Activated naive CD8-positive, alpha-beta T cell treated with anti-CD3 and anti-CD28 coated beads, Interleukin-2, amount 10 ng/mL, durations not matched to agents 7 days and 5 days (primary cell): ENCODE results near the gene USO1. TPM values are rescaled to one million over a fixed set of nuclear protein-coding genes. Genes with fewer than 3 reads are reported as not detected.

Source experiments
- ATAC-seq: fragments of 150-1000 bp; cut with Tn5 transposase; one replicate; pipeline ENCODE4 v1.10.0; 2021; ENCODE audit warnings: low read depth, moderate library complexity
- POLR2A ChIA-PET: fragments of 350-600 bp; sonication (Branson Sonifier 250); formaldehyde crosslinking; loops from one replicate; lab custom pipeline; 2021; ENCODE audit warnings: antibody characterized with exemption; lab: Charles Lee
- DNase-seq: peaks from one replicate; pipeline ENCODE4 v3.0.0; 2021
- H3K27ac Mint-ChIP-seq: one replicate; pipeline ENCODE4 v1.8.0; 2022; ENCODE audit warnings: mild to moderate bottlenecking, mixed read lengths
- H3K27me3 Mint-ChIP-seq: one replicate; pipeline ENCODE4 v1.8.0; 2022; ENCODE audit warnings: mild to moderate bottlenecking, moderate library complexity, mixed read lengths
- H3K36me3 Mint-ChIP-seq: one replicate; pipeline ENCODE4 v1.8.0; 2021; ENCODE audit warnings: mild to moderate bottlenecking, mixed read lengths
- H3K4me1 Mint-ChIP-seq: one replicate; pipeline ENCODE4 v1.8.0; 2021; ENCODE audit warnings: mixed read lengths
- H3K4me3 Mint-ChIP-seq: one replicate; pipeline ENCODE4 v1.8.0; 2022; ENCODE audit warnings: mild to moderate bottlenecking, moderate library complexity, mixed read lengths
- H3K9me3 Mint-ChIP-seq: one replicate; pipeline ENCODE4 v1.8.0; 2021; ENCODE audit warnings: mixed read lengths
- total RNA-seq, 2 experiments: library from RNA; stranded (reverse); gene quantifications; one replicate each; pipeline ENCODE4 v1.2.3, GENCODE V29; 2021

USO1 gene
- total RNA-seq, 2 experiments from 2014 or later = 32.3 to 34.6 TPM

GRCh38 chr4:75741027-75741426 is 16.6 kb downstream of the USO1 start:
- Mint-ChIP-seq H3K27me3 (no peaks in the 10 kb centered on the region), H3K27ac (no peak overlapping the region), H3K4me3 (no peak overlapping the region), H3K4me1 (peaks cover 2% of the 10 kb centered on the region), H3K36me3 (peaks cover 9% of the 10 kb centered on the region), H3K9me3 (no peaks in the 10 kb centered on the region)
- no peak for DNase-seq
- POLR2A ChIA-PET = interaction anchor here (0.6 kb wide), 1 partner anchor 17 kb away, joined by 3 read pairs; the partner anchor contains the start of gene USO1
- no peak for ATAC-seq

GRCh38 chr4:75742451-75742850 is 18.1 kb downstream of the USO1 start:
- ATAC-seq = no peak
- no peak overlapping the region for H3K4me3 Mint-ChIP-seq
- POLR2A ChIA-PET = no interaction called here
- H3K27ac Mint-ChIP-seq = no peak overlapping the region
- H3K9me3 Mint-ChIP-seq = no peaks in the 10 kb centered on the region
- no peaks in the 10 kb centered on the region for H3K27me3 Mint-ChIP-seq
- peaks cover 3% of the 10 kb centered on the region for H3K4me1 Mint-ChIP-seq
- DNase-seq = no peak
- H3K36me3 Mint-ChIP-seq = peaks cover 9% of the 10 kb centered on the region

GRCh38 chr4:75745161-75745560 is 20.8 kb downstream of the USO1 start:
- ATAC-seq = no peak
- Mint-ChIP-seq H3K9me3 (no peaks in the 10 kb centered on the region), H3K36me3 (peaks cover 7% of the 10 kb centered on the region), H3K27me3 (no peaks in the 10 kb centered on the region), H3K27ac (no peak overlapping the region), H3K4me1 (peaks cover 3% of the 10 kb centered on the region), H3K4me3 (no peak overlapping the region)
- POLR2A ChIA-PET = no interaction called here
- no peak for DNase-seq

- H3K4me1 Mint-ChIP-seq = peaks cover 3% of the 10 kb centered on the region
- ATAC-seq (no peak), DNase-seq (no peak)
- peaks cover 7% of the 10 kb centered on the region for H3K36me3 Mint-ChIP-seq
- POLR2A ChIA-PET = no interaction called here
- H3K27ac Mint-ChIP-seq = no peak overlapping the region
- no peak overlapping the region for H3K4me3 Mint-ChIP-seq
- H3K9me3 Mint-ChIP-seq = no peaks in the 10 kb centered on the region
- no peaks in the 10 kb centered on the region for H3K27me3 Mint-ChIP-seq
Measured at GRCh38 chr4:75745721-75746199, 21.4 kb downstream of the USO1 start.

GRCh38 chr4:75752637-75753036 is 28.3 kb downstream of the USO1 start:
- Mint-ChIP-seq H3K4me3 (no peak overlapping the region), H3K27ac (no peak overlapping the region), H3K27me3 (no peaks in the 10 kb centered on the region), H3K9me3 (no peaks in the 10 kb centered on the region), H3K4me1 (peaks cover 2% of the 10 kb centered on the region), H3K36me3 (peaks cover 26% of the 10 kb centered on the region)
- no peak for DNase-seq
- POLR2A ChIA-PET = no interaction called here
- ATAC-seq = no peak

GRCh38 chr4:75769036-75769435 is 44.7 kb downstream of the USO1 start:
- Mint-ChIP-seq H3K27ac (no peak overlapping the region), H3K9me3 (no peaks in the 10 kb centered on the region), H3K36me3 (peaks cover 22% of the 10 kb centered on the region), H3K4me1 (peaks cover 2% of the 10 kb centered on the region), H3K4me3 (no peak overlapping the region), H3K27me3 (no peaks in the 10 kb centered on the region)
- POLR2A ChIA-PET = interaction anchor here (0.7 kb wide), 1 partner anchor 16 kb away, joined by 4 read pairs; no protein-coding TSS in a partner anchor
- no peak for ATAC-seq
- no peak for DNase-seq

GRCh38 chr4:75771607-75772006 is 47.2 kb downstream of the USO1 start:
- H3K27me3 Mint-ChIP-seq = no peaks in the 10 kb centered on the region
- peaks cover 2% of the 10 kb centered on the region for H3K9me3 Mint-ChIP-seq
- POLR2A ChIA-PET = no interaction called here
- ATAC-seq = no peak
- H3K36me3 Mint-ChIP-seq = peaks cover 39% of the 10 kb centered on the region
- no peak for DNase-seq
- no peak overlapping the region for H3K4me3 Mint-ChIP-seq
- H3K27ac Mint-ChIP-seq = no peak overlapping the region
- H3K4me1 Mint-ChIP-seq = peaks cover 2% of the 10 kb centered on the region

- no peak overlapping the region for H3K27ac Mint-ChIP-seq
- POLR2A ChIA-PET = no interaction called here
Measured at GRCh38 chr4:75777589-75777988, 53.2 kb downstream of the USO1 start.

GRCh38 chr4:75779105-75779757 is 54.9 kb downstream of the USO1 start:
- peaks cover 4% of the 10 kb centered on the region for H3K9me3 Mint-ChIP-seq

More at GRCh38 chr4:75777589-75777988, 53.2 kb downstream of the USO1 start:
- DNase-seq (no peak), ATAC-seq (no peak)
- Mint-ChIP-seq H3K27me3 (no peaks in the 10 kb centered on the region), H3K36me3 (peaks cover 40% of the 10 kb centered on the region), H3K4me1 (peaks cover 2% of the 10 kb centered on the region), H3K9me3 (peaks cover 4% of the 10 kb centered on the region), H3K4me3 (no peak overlapping the region)

GRCh38 chr4:75781305-75781704 is 56.9 kb downstream of the USO1 start:
- no peak for ATAC-seq
- Mint-ChIP-seq H3K4me1 (peaks cover 2% of the 10 kb centered on the region), H3K27ac (no peak overlapping the region), H3K27me3 (no peaks in the 10 kb centered on the region), H3K9me3 (peaks cover 2% of the 10 kb centered on the region), H3K36me3 (peaks cover 19% of the 10 kb centered on the region), H3K4me3 (no peak overlapping the region)
- DNase-seq = no peak
- POLR2A ChIA-PET = no interaction called here

More at GRCh38 chr4:75779105-75779757, 54.9 kb downstream of the USO1 start:
- POLR2A ChIA-PET = no interaction called here
- ATAC-seq = no peak
- no peak for DNase-seq
- H3K4me1 Mint-ChIP-seq = peaks cover 2% of the 10 kb centered on the region
- no peak overlapping the region for H3K27ac Mint-ChIP-seq
- H3K27me3 Mint-ChIP-seq = no peaks in the 10 kb centered on the region
- no peak overlapping the region for H3K4me3 Mint-ChIP-seq
- peaks cover 37% of the 10 kb centered on the region for H3K36me3 Mint-ChIP-seq

GRCh38 chr4:75786526-75786925 is 62.1 kb downstream of the USO1 start:
- no peaks in the 10 kb centered on the region for H3K4me1 Mint-ChIP-seq
- H3K4me3 Mint-ChIP-seq = no peak overlapping the region
- H3K9me3 Mint-ChIP-seq = no peaks in the 10 kb centered on the region
- peaks cover 4% of the 10 kb centered on the region for H3K36me3 Mint-ChIP-seq
- H3K27me3 Mint-ChIP-seq = no peaks in the 10 kb centered on the region
- no peak for DNase-seq
- ATAC-seq = no peak
- POLR2A ChIA-PET = no interaction called here
- no peak overlapping the region for H3K27ac Mint-ChIP-seq

- ATAC-seq (no peak), DNase-seq (no peak)
- H3K27ac Mint-ChIP-seq = no peak overlapping the region
- no peak overlapping the region for H3K4me3 Mint-ChIP-seq
- peaks cover 3% of the 10 kb centered on the region for H3K36me3 Mint-ChIP-seq
- no peaks in the 10 kb centered on the region for H3K27me3 Mint-ChIP-seq
- H3K9me3 Mint-ChIP-seq = no peaks in the 10 kb centered on the region
- POLR2A ChIA-PET = no interaction called here
- H3K4me1 Mint-ChIP-seq = no peaks in the 10 kb centered on the region
Measured at GRCh38 chr4:75786938-75787337, 62.6 kb downstream of the USO1 start.

GRCh38 chr4:75790024-75790423 is 65.6 kb downstream of the USO1 start:
- POLR2A ChIA-PET = no interaction called here
- Mint-ChIP-seq H3K27me3 (no peaks in the 10 kb centered on the region), H3K9me3 (no peaks in the 10 kb centered on the region), H3K4me1 (no peaks in the 10 kb centered on the region), H3K27ac (no peak overlapping the region), H3K4me3 (no peak overlapping the region), H3K36me3 (peaks cover 11% of the 10 kb centered on the region)
- ATAC-seq (no peak), DNase-seq (no peak)

GRCh38 chr4:75800972-75801371 is 76.6 kb downstream of the USO1 start:
- Mint-ChIP-seq H3K4me3 (no peak overlapping the region), H3K4me1 (no peaks in the 10 kb centered on the region), H3K9me3 (no peaks in the 10 kb centered on the region), H3K27me3 (no peaks in the 10 kb centered on the region), H3K27ac (no peak overlapping the region), H3K36me3 (peaks cover 13% of the 10 kb centered on the region)
- POLR2A ChIA-PET = no interaction called here
- ATAC-seq (no peak), DNase-seq (no peak)
